GM10248 (cell line): Measurements from ENCODE around the gene SLC26A5.

Source experiments
- CTCF ChIA-PET: fragments of 300-600 bp; sonication (Branson Sonifier 250); formaldehyde crosslinking; extraction: SDS; loops from one replicate; lab custom pipeline; 2021; ENCODE audit warnings: antibody characterized with exemption; lab: Yijun Ruan, JAX
- POLR2A ChIA-PET: fragments of 350-650 bp; sonication (Branson Sonifier 250); formaldehyde crosslinking; extraction: SDS; loops from one replicate; lab custom pipeline; 2020; ENCODE audit warnings: antibody characterized with exemption; lab: Yijun Ruan, JAX
- DNase-seq: peaks from one replicate; pipeline ENCODE4 v3.0.0; 2012; ENCODE audit errors: extremely low spot score
- TF ChIP-seq, protein P1 (sequence below): IDR thresholded peaks from 2 replicates; pipeline ENCODE4 v1.5.1; 2012; ENCODE audit warnings: mild to moderate bottlenecking, low read depth; ENCODE audit errors: extremely low read depth, missing control alignments, control extremely low read depth

SLC26A5 gene

DNA sequence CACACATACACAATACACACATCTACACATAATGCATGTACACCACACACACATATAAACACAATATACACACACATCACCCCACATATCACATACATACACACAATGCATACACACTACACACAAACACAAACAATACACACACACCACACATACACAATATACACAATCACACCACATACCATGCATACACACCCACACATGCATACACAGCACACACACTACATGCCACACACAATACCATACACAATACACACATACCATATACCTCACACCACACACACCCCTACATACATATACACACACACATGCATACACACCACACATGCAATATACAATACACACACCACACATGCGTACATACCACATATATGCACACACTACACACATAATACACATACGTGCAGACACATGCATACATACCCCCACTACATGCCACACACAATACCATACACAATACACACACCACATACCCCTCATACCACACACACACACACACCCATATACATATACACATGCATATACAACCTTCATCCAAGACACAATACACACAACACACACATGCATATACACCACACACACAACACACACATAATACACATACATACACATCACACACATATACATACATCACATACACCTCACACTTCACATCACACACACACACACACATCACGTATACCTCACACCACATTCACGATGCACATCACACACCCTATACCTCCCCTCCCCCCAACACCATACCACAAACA is 64.6 kb downstream of the SLC26A5 start:
- ChIA-PET CTCF (no interaction called here), POLR2A (no interaction called here)
- DNase-seq = no peak
- TF ChIP-seq, protein P1, sequence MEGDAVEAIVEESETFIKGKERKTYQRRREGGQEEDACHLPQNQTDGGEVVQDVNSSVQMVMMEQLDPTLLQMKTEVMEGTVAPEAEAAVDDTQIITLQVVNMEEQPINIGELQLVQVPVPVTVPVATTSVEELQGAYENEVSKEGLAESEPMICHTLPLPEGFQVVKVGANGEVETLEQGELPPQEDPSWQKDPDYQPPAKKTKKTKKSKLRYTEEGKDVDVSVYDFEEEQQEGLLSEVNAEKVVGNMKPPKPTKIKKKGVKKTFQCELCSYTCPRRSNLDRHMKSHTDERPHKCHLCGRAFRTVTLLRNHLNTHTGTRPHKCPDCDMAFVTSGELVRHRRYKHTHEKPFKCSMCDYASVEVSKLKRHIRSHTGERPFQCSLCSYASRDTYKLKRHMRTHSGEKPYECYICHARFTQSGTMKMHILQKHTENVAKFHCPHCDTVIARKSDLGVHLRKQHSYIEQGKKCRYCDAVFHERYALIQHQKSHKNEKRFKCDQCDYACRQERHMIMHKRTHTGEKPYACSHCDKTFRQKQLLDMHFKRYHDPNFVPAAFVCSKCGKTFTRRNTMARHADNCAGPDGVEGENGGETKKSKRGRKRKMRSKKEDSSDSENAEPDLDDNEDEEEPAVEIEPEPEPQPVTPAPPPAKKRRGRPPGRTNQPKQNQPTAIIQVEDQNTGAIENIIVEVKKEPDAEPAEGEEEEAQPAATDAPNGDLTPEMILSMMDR = no peak

DNA sequence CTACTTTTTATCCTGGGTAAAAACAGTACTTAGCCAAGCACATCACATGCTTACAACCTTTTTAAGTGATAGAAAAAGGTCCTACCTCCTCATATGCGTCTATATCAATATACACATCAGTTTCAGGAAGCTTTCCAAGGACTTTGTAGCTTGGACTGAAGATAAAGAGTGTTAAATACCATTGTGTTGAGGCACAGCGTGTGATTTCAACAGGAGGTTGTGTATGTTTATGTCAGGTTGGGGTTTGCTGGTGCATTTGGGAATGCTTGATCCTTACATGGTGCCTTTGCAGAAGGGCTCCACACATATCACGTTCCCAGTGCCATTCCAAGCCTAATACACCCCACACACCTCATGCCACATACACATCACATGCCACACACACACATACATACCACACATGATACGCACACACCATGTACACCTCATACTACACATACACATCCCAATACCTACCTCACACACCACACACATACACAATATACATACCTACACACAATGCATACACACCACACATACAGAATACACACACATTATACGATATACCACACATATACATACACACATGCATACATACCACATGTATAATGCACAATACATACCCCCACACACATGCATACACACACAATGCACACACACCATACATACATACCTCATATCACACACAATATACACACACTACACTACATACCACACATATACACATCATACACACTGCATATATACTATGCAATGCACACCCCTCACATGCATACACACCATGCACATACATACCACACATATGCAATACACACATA is 65.4 kb downstream of the SLC26A5 start:
- no peak for DNase-seq
- CTCF ChIA-PET = interaction anchor here (1.2 kb wide), 1 partner anchor 26 kb away, joined by 4 read pairs; no protein-coding TSS in a partner anchor
- POLR2A ChIA-PET = no interaction called here
- TF ChIP-seq, protein P1 = no peak

DNA sequence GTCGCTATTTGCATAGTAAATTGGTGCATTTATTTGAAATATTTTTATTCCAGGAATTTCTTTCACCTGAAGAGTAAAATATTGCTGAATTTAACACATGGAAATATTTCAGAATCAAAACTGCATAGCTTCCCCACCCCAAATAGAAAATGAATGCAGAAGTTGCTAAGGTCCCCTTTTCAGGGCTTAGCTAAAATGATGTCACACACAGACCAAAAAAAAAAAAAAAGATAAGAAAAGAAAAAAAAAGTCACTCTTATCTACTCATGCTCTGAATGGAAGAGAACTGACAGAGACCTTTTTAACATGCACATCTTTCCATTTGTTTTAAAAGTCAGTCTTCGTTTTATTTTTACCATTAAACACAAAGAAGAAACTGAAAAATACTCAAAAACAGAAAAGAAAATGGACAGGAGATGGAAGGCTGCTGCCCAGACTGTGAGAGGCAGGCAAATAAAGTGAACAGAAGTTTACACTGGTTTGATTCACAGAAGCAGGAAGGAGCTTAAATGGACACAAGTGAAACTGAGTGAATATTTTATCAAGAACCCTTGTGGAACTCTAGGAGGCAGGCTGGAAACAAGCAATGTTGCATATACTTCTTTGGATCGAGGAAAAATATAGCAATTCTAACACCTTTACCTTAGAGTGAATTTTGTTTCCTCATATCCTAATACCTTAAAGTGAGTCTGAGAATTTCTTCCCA is 66.6 kb downstream of the SLC26A5 start:
- ChIA-PET POLR2A (no interaction called here), CTCF (interaction anchor here (1.2 kb wide), 1 partner anchor 27 kb away, joined by 4 read pairs; no protein-coding TSS in a partner anchor)
- TF ChIP-seq, protein P1 = no peak
- no peak for DNase-seq

DNA sequence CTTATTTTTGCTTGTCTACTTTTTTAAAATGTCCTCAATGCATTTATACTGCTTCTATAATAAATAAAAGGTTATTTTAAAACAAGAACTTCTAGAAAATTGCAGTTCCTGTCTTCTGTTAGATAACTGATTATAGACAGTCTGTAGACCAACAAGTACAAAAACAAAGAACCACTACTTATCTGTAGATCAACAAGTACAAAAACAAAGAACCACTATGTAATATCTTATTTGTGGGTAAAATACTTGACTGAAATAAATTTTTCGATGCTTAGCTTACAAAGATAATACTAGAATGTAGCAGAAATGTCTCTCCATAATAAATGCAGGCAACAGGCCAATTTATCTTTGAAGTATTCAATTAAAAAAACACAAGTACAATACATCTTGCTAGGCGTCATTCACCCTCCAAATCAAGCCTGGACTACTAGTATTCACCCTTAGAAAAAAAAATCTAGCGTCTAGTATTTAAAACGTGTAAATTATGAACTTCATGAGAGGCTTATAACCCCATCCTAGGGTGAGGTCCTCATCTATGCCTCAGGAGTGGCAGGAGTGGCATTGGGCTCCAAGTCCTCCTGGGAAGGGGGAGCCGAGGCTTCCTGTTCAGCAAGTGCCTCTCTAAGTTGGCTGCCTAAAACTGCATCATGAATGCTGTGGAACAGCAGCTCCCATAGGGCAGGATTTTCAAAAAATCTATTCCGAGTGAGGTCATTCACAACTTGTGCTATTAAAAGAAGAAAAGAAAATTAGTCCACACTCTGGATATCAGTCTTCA is 72.0 kb downstream of the SLC26A5 start:
- TF ChIP-seq, protein P1 = no peak

DNA sequence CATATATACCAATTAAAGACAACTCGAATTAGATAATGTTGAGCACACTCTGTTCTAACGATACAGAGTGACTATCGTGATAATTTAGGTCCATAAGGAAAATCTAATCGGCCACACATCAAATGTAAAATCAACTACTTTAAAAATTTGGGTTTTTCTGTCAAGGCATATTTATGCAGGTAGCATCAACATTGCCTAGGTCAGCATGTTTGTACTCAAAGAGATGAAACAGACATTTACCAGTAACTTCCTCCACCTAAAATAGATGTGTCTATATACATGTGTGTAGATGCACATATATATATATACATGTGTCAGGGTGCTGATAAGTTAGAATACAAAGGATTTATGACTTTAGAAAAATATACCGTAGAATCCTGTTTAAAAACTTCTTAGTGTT is 76.6 kb downstream of the SLC26A5 start:
- ChIA-PET POLR2A (no interaction called here), CTCF (no interaction called here)
- TF ChIP-seq, protein P1 = no peak
- DNase-seq = no peak

More for the DNA sequence above, 72.0 kb downstream of the SLC26A5 start:
- ChIA-PET POLR2A (no interaction called here), CTCF (no interaction called here)
- DNase-seq = no peak
